Liver (tissue), 3 donors: ENCODE data around the gene PRICKLE1.

Source experiments
- CTCF ChIP-seq: fragments of 150-350 bp; IDR thresholded peaks from 2 replicates; pipeline ENCODE4 v1.5.1; 2017; ENCODE audit warnings: improper control_type of control experiment, low read depth, low read length; ENCODE audit not compliant: missing input control
- JUND ChIP-seq, 2 donors: IDR thresholded peaks; 2 replicates each; pipeline ENCODE4 v1.6.1; 2016; ENCODE audit warnings: antibody characterized with exemption in 2 of 2
- MAX ChIP-seq: IDR thresholded peaks from 2 replicates; pipeline ENCODE4 v1.6.1; 2016; ENCODE audit warnings: antibody characterized with exemption
- SP1 ChIP-seq: IDR thresholded peaks from 2 replicates; pipeline ENCODE4 v1.6.1; 2018; ENCODE audit warnings: antibody characterized with exemption, mild to moderate bottlenecking
- donor health status: healthy.
- donor health status: healthy.

- TF ChIP-seq CTCF (no peak), MAX (no peak), JUND (IDR thresholded peaks at IDR 0.05) (no peak), SP1 (no peak)
Measured at GRCh38 chr12:42468921-42469320, 120.6 kb downstream of the PRICKLE1 start.
